Fibroblast of skin of right quadriceps (primary cell): Measurements from ENCODE around the gene E2F4.

Source experiments
- DNase-seq: peaks from one replicate; pipeline ENCODE4 v3.0.0-alpha.2; 2013

The E2F4 gene

GRCh38 chr16:67158637-67159600, 33.0 kb upstream of the E2F4 start:
- DNase-seq, result no peak

- no peak for DNase-seq
Observed at GRCh38 chr16:67161595-67162058, 30.3 kb upstream of the E2F4 start.

- no peak for DNase-seq
Observed at GRCh38 chr16:67162506-67163163, 29.3 kb upstream of the E2F4 start.

- DNase-seq, result peak; percentile 29
Observed at GRCh38 chr16:67163164-67163998, 28.6 kb upstream of the E2F4 start.

- DNase-seq, result no peak
Observed at GRCh38 chr16:67163999-67164558, 27.9 kb upstream of the E2F4 start.

- DNase-seq, result no peak
Observed at GRCh38 chr16:67164599-67165061, 27.3 kb upstream of the E2F4 start, which contains the start of gene HSF4. TSS of gene HSF4 (plus strand) at chr16:67164745. CDS start at chr16:67164812, 67 bp downstream.

GRCh38 chr16:67165121-67166078, 26.6 kb upstream of the E2F4 start:
- no peak for DNase-seq

GRCh38 chr16:67166110-67166547, 25.8 kb upstream of the E2F4 start:
- no peak for DNase-seq

GRCh38 chr16:67166598-67167168, 25.3 kb upstream of the E2F4 start:
- no peak for DNase-seq

- no peak for DNase-seq
Observed at GRCh38 chr16:67167588-67167987, 24.4 kb upstream of the E2F4 start.

GRCh38 chr16:67169011-67169451, 22.9 kb upstream of the E2F4 start:
- DNase-seq, result no peak

GRCh38 chr16:67169642-67170167, 22.2 kb upstream of the E2F4 start:
- DNase-seq, result peak; percentile 38

GRCh38 chr16:67170168-67170948, 21.6 kb upstream of the E2F4 start, which contains the start of gene NOL3:
TSS of gene NOL3 (plus strand) at chr16:67170538.
- peak; percentile 83 for DNase-seq

GRCh38 chr16:67170949-67171649, 20.9 kb upstream of the E2F4 start:
- peak; percentile 30 for DNase-seq

GRCh38 chr16:67173323-67173722, 18.6 kb upstream of the E2F4 start:
- no peak for DNase-seq

GRCh38 chr16:67173808-67174705, 17.9 kb upstream of the E2F4 start:
- DNase-seq, result peak; percentile 69

GRCh38 chr16:67174706-67175231, 17.2 kb upstream of the E2F4 start:
- no peak for DNase-seq
